ENCODE data around the gene AZU1.

The AZU1 gene

DNA sequence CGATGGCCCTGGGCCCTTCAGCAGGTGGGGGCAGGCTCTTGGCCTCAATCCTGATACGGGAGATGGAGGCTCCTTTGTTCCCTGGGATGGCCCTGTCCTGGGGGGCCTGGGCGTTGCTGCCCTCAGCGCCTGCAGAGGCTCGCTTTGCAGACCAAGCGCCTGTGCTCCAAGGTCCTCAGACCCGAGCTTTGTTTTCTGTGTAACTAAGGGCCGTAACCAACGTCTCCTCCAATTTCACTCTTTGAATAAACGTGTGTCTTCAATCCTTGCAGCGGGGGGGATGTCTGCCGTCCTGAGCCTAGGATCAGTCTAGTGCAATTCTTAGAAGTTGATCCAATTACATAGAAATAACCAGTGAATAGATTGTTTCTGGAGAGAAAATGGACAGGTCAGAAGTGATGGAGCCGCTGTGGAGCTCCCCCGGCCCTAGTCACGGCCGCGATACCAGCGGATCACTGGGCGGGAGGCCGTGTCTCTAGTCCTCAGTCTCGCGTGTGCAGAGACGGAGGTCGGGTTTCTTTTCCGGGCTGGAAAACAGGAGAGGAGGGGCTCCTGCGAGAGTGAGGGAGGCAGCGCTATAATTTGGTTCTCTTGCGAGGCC is 25.0 kb upstream of the AZU1 start:
- TF ChIP-seq PAX5 (IDR thresholded peaks at IDR 0.05; ENCODE audit: insufficient read depth, low read length, severe bottlenecking), result no peak
- TF ChIP-seq POLR2AphosphoS5 (IDR thresholded peaks at IDR 0.05; ENCODE audit: low read depth, low read length), result peak; percentile 17; the same call in 1 of the 2 replicates
- DNase-seq (ENCODE audit: insufficient read length, low spot score) (no peak), FAIRE-seq (no peak)

DNA sequence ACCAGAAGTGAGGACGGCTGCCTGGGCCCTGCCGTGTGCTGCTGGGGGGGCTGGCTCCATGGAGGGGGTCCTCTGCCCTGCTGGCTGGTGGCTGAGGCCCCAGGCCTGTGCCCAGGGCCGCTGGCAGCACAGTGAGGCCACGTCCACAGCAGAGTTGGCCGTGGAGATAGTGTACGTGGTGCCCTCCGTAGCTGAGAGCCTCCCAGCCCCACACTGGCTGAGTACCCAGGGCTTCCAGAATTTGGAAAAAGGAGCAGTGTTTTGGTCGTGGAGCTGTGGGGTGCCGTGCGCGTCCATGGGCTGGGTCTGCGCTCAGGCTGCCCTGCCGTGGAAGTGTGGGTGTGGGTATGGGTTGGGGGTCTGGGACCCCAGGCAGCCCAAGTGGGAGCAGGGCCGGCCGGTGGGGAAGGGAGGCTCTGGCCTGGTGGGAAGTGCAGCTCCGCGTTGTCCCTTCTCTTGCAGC is 24.5 kb upstream of the AZU1 start:
- no peak; the same call in 1 of the 2 replicates for TF ChIP-seq POLR2A (IDR thresholded peaks at IDR 0.05; ENCODE audit: low read depth, low read length)
- no peak for TF ChIP-seq PAX5 (IDR thresholded peaks at IDR 0.05; ENCODE audit: insufficient read depth, low read length, severe bottlenecking)
- no peak for TF ChIP-seq POLR2AphosphoS5 (IDR thresholded peaks at IDR 0.05; ENCODE audit: low read depth, low read length)
- no peak for TF ChIP-seq POU2F2 (IDR thresholded peaks at IDR 0.05; ENCODE audit: low read depth, low read length)
- no peak for TF ChIP-seq TAF1 (IDR thresholded peaks at IDR 0.05; ENCODE audit: low read depth, low read length)
- no peak for TF ChIP-seq SPI1 (IDR thresholded peaks at IDR 0.05; ENCODE audit: low read depth, low read length)
- FAIRE-seq (no peak), DNase-seq (ENCODE audit: insufficient read length, low spot score) (no peak)

GRCh38 chr19:803686-804418 is 23.8 kb upstream of the AZU1 start:
- FAIRE-seq (no peak), DNase-seq (ENCODE audit: insufficient read length, low spot score) (no peak)
- TF ChIP-seq POLR2A (IDR thresholded peaks at IDR 0.05; ENCODE audit: low read depth, low read length), result no peak; the same call in 1 of the 2 replicates
- no peak for TF ChIP-seq PAX5 (IDR thresholded peaks at IDR 0.05; ENCODE audit: insufficient read depth, low read length, severe bottlenecking)
- TF ChIP-seq TAF1 (IDR thresholded peaks at IDR 0.05; ENCODE audit: low read depth, low read length), result no peak
- no peak for TF ChIP-seq SPI1 (IDR thresholded peaks at IDR 0.05; ENCODE audit: low read depth, low read length)

- FAIRE-seq (no peak), DNase-seq (ENCODE audit: insufficient read length, low spot score) (no peak)
- peak; percentile 37; the same call in 1 of the 2 replicates for TF ChIP-seq POLR2AphosphoS5 (IDR thresholded peaks at IDR 0.05; ENCODE audit: low read depth, low read length)
- TF ChIP-seq TAF1 (IDR thresholded peaks at IDR 0.05; ENCODE audit: low read depth, low read length), result no peak
- no peak for TF ChIP-seq POU2F2 (IDR thresholded peaks at IDR 0.05; ENCODE audit: low read depth, low read length)
Observed at GRCh38 chr19:804419-805165, 23.0 kb upstream of the AZU1 start.

DNA sequence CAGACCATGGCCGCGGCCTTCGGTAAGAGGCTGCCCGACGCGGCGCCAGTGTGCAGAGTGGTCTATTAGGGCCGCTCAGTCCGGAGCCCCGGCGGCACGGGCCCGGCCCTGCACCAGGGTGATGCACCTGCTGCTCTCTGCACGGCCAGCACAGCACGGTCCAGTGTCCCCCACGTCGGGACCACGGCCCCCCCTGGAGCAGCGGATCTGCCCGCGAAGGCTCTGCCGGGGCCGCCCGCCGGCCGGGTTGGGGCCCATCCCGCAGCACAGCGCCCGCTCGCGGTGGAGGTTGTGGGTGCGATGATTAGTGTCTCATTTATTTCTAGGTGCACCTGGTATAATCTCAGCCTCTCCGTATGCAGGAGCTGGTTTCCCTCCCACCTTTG is 22.5 kb upstream of the AZU1 start:
- DNase-seq (ENCODE audit: insufficient read length, low spot score) (no peak), FAIRE-seq (no peak)
- TF ChIP-seq PAX5 (IDR thresholded peaks at IDR 0.05; ENCODE audit: insufficient read depth, low read length, severe bottlenecking) (no peak), SPI1 (IDR thresholded peaks at IDR 0.05; ENCODE audit: low read depth, low read length) (no peak), POLR2AphosphoS5 (IDR thresholded peaks at IDR 0.05; ENCODE audit: low read depth, low read length) (no peak), TAF1 (IDR thresholded peaks at IDR 0.05; ENCODE audit: low read depth, low read length) (no peak), POLR2A (IDR thresholded peaks at IDR 0.05; ENCODE audit: low read depth, low read length) (no peak), POU2F2 (IDR thresholded peaks at IDR 0.05; ENCODE audit: low read depth, low read length) (no peak)

DNA sequence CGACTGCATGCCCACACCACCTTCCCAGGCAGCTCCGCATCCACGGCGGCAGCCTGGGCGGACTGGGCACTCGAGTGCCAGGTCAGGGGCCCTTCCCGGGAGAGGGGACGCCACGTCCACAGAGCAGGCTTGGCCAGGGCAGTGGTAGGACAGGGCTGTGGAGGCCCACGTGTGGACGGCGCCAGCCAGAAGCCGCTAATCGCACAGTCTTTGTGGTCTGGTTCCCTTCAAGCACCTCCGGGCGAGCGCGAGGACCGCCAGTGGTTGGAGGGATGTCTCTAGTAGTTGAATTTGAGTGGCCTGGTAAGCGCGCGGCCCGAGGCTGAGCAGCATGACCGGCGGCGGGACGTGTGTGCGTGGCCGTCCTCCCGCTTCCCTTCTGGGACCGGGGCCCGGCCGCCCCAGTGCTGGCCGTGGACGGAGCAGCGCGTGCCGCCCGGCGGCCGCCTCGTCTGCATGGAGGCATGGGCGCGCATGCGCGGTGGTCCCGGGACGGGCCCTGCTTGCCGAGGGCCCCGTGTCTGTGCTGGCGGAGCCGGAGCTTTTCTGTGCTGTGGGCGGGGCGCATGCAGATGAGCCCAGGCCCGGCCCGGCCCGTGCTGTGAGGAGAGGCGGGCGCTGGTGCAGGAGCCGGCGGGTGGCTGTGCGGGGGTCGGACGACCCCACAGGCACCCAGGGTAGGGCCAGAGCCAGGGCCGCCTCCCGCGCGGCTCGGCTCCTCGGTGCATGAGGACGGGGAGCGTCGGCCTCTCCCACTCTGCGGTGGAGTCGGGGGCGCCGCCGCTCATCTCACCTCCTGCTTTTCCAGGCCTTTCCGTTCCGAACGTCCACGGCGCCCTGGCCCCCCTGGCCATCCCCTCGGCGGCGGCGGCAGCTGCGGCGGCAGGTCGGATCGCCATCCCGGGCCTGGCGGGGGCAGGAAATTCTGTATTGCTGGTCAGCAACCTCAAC is 21.8 kb upstream of the AZU1 start:
- TF ChIP-seq SPI1 (IDR thresholded peaks at IDR 0.05; ENCODE audit: low read depth, low read length) (no peak), POLR2AphosphoS5 (IDR thresholded peaks at IDR 0.05; ENCODE audit: low read depth, low read length) (0 out of 2 replicates have a peak, but pooled peaks have one; percentile 22)
- DNase-seq (ENCODE audit: insufficient read length, low spot score) (no peak), FAIRE-seq (no peak)

- FAIRE-seq (no peak), DNase-seq (ENCODE audit: insufficient read length, low spot score) (no peak)
- TF ChIP-seq POU2F2 (IDR thresholded peaks at IDR 0.05; ENCODE audit: low read depth, low read length) (no peak), POLR2AphosphoS5 (IDR thresholded peaks at IDR 0.05; ENCODE audit: low read depth, low read length) (no peak; the same call in 1 of the 2 replicates), TAF1 (IDR thresholded peaks at IDR 0.05; ENCODE audit: low read depth, low read length) (no peak)
Observed at GRCh38 chr19:806815-807421, 20.7 kb upstream of the AZU1 start.

DNA sequence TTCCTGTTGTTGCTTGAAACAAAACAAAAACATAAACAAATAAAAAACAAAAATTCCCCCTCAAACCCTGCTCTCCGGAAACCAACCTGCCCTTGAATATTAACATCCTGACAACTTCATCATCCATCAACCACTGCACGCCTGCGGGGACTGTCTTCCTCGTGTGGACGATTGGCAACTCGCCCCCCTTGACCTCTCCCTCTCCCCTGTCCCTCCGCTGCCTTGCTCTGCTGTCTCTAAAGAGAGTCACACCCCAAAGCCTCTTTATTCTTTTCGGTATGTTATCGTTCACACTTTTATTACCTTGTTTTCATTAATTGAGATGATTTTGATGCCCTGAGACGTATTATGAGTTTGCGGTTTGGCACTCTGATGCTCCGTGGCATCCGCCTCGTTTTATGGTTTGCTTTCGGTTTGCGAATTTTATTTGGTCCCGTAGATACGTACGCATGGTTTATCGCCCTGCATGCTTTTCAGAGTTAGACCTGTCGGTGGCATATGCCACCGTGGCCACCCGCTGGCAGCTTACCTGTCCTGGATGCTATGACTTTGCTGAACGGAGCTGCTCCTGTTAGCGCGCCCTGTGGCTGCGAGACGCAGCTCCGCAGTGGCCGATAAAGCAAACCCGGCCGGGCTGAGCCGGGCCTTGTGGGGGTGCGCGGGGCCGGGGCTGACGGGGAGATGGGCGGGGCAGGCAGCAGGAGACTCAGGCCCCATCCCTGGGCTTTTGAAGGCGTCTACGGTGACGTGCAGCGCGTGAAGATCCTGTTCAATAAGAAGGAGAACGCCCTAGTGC is 19.8 kb upstream of the AZU1 start:
- DNase-seq (ENCODE audit: insufficient read length, low spot score) (no peak), FAIRE-seq (no peak)
- TF ChIP-seq POLR2AphosphoS5 (IDR thresholded peaks at IDR 0.05; ENCODE audit: low read depth, low read length), result no peak; the same call in 1 of the 2 replicates
- no peak for TF ChIP-seq POU2F2 (IDR thresholded peaks at IDR 0.05; ENCODE audit: low read depth, low read length)
- no peak for TF ChIP-seq TAF1 (IDR thresholded peaks at IDR 0.05; ENCODE audit: low read depth, low read length)
- TF ChIP-seq POLR2A (IDR thresholded peaks at IDR 0.05; ENCODE audit: low read depth, low read length), result no peak; the same call in 1 of the 2 replicates
- TF ChIP-seq SPI1 (IDR thresholded peaks at IDR 0.05; ENCODE audit: low read depth, low read length), result no peak
- no peak for TF ChIP-seq PAX5 (IDR thresholded peaks at IDR 0.05; ENCODE audit: insufficient read depth, low read length, severe bottlenecking)
